ENCODE measurements around the gene SLC27A4. TPM values are rescaled to one million over a fixed set of nuclear protein-coding genes. Genes with fewer than 3 reads are reported as not detected.

Gene SLC27A4
- total and polyA plus RNA-seq, 10 of the 15 experiments (the other 5 are each of a cell fraction or from before 2014, with no cell fraction given), result 0.13 to 14.0 (median 7.6) TPM

DNA sequence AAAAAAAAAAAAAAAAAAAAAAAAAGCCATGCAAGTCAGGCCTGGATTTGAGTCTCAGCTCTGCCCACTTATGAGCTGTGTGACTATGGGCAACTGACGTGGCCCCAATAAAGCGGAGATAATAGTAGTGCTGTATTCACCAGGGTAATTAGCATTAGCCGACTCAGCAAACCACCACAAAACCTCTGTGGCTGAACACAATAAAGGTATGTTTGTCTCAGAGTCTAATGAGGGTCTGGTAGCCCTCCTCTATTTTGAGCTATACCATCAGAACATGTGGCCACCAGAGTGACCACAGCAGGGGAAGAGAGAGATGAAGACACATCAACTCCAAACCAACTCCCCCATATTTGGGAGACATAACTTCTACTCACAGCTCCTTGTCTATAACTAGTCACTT is 48.3 kb upstream of the SLC27A4 start (continued):
- no peak for TF ChIP-seq TBL1XR1 (IDR thresholded peaks at IDR 0.05; ENCODE audit: low read depth, low read length)
- TF ChIP-seq RAD51 (IDR thresholded peaks at IDR 0.05), result peak; percentile 23; the same call in 1 of the 2 replicates
- no peak for TF ChIP-seq NKRF (conservative IDR thresholded peaks at IDR 0.05)
- TF ChIP-seq IKZF1 (conservative IDR thresholded peaks at IDR 0.05), result 0 out of 2 replicates have a peak, but pooled peaks have one; percentile 22
- TF ChIP-seq CUX1 (IDR thresholded peaks at IDR 0.05; ENCODE audit: insufficient replicate concordance, low read depth, low read length), result no peak
- TF ChIP-seq SP1 (IDR thresholded peaks at IDR 0.05; ENCODE audit: low read depth, low read length), result no peak
- TF ChIP-seq, protein P1, sequence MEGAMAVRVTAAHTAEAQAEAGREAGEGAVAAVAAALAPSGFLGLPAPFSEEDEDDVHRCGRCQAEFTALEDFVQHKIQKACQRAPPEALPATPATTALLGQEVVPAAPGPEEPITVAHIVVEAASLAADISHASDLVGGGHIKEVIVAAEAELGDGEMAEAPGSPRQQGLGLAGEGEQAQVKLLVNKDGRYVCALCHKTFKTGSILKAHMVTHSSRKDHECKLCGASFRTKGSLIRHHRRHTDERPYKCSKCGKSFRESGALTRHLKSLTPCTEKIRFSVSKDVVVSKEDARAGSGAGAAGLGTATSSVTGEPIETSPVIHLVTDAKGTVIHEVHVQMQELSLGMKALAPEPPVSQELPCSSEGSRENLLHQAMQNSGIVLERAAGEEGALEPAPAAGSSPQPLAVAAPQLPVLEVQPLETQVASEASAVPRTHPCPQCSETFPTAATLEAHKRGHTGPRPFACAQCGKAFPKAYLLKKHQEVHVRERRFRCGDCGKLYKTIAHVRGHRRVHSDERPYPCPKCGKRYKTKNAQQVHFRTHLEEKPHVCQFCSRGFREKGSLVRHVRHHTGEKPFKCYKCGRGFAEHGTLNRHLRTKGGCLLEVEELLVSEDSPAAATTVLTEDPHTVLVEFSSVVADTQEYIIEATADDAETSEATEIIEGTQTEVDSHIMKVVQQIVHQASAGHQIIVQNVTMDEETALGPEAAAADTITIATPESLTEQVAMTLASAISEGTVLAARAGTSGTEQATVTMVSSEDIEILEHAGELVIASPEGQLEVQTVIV (IDR thresholded peaks at IDR 0.05; ENCODE audit: borderline replicate concordance, partially characterized antibody), result no peak
- TF ChIP-seq SREBF1 (IDR thresholded peaks at IDR 0.05; ENCODE audit: low read length), result no peak
- TF ChIP-seq ZNF384 (IDR thresholded peaks at IDR 0.05; ENCODE audit: borderline replicate concordance, low read depth, low read length), result peak; percentile 72
- TF ChIP-seq NBN (IDR thresholded peaks at IDR 0.05), result 0 out of 2 replicates have a peak, but pooled peaks have one; percentile 32
- TF ChIP-seq ZBTB4 (CRISPR knock-in tag; IDR thresholded peaks at IDR 0.05), result no peak
- TF ChIP-seq, protein P2, sequence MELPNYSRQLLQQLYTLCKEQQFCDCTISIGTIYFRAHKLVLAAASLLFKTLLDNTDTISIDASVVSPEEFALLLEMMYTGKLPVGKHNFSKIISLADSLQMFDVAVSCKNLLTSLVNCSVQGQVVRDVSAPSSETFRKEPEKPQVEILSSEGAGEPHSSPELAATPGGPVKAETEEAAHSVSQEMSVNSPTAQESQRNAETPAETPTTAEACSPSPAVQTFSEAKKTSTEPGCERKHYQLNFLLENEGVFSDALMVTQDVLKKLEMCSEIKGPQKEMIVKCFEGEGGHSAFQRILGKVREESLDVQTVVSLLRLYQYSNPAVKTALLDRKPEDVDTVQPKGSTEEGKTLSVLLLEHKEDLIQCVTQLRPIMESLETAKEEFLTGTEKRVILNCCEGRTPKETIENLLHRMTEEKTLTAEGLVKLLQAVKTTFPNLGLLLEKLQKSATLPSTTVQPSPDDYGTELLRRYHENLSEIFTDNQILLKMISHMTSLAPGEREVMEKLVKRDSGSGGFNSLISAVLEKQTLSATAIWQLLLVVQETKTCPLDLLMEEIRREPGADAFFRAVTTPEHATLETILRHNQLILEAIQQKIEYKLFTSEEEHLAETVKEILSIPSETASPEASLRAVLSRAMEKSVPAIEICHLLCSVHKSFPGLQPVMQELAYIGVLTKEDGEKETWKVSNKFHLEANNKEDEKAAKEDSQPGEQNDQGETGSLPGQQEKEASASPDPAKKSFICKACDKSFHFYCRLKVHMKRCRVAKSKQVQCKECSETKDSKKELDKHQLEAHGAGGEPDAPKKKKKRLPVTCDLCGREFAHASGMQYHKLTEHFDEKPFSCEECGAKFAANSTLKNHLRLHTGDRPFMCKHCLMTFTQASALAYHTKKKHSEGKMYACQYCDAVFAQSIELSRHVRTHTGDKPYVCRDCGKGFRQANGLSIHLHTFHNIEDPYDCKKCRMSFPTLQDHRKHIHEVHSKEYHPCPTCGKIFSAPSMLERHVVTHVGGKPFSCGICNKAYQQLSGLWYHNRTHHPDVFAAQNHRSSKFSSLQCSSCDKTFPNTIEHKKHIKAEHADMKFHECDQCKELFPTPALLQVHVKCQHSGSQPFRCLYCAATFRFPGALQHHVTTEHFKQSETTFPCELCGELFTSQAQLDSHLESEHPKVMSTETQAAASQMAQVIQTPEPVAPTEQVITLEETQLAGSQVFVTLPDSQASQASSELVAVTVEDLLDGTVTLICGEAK (IDR thresholded peaks at IDR 0.05; ENCODE audit: borderline replicate concordance), result 0 out of 2 replicates have a peak, but pooled peaks have one; percentile 23

Measured in GM12878 (cell line).